Measurements from ENCODE around the gene BABAM1.

DNA sequence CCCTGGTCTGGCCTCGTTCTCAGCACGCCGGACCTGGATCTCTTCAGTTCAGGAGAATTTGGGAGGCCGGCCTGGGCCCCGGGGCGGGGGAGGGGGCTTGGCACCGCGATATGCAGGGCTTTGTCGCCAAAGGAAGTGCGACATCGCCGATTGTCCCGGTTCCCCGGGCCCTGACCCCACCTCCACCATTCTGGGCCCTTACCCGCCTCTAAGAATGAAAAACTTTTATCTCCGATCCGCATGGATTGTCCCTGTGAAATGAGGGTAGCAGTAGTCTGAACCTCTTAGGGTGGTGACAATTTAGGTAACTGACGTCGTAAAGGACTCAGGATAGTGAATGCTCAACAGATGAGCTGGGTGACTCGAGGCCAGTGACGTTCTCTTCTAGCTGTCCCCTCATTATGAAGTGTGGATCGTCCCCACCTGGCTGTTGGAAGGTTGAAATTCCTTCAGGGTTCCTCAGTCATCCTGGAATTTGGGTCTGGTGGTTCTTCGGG lies 42.8 kb downstream of the BABAM1 start:
- TF ChIP-seq, protein P1, sequence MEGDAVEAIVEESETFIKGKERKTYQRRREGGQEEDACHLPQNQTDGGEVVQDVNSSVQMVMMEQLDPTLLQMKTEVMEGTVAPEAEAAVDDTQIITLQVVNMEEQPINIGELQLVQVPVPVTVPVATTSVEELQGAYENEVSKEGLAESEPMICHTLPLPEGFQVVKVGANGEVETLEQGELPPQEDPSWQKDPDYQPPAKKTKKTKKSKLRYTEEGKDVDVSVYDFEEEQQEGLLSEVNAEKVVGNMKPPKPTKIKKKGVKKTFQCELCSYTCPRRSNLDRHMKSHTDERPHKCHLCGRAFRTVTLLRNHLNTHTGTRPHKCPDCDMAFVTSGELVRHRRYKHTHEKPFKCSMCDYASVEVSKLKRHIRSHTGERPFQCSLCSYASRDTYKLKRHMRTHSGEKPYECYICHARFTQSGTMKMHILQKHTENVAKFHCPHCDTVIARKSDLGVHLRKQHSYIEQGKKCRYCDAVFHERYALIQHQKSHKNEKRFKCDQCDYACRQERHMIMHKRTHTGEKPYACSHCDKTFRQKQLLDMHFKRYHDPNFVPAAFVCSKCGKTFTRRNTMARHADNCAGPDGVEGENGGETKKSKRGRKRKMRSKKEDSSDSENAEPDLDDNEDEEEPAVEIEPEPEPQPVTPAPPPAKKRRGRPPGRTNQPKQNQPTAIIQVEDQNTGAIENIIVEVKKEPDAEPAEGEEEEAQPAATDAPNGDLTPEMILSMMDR (IDR thresholded peaks at IDR 0.05): no peak
- TF ChIP-seq POLR2A (IDR thresholded peaks at IDR 0.05; ENCODE audit: low read depth): no peak
- no peak for TF ChIP-seq EP300 (IDR thresholded peaks at IDR 0.05)
- TF ChIP-seq POLR2AphosphoS5 (IDR thresholded peaks at IDR 0.05): no peak
